Raji (cell line): Measurements from ENCODE around the gene PDCD1.

Source experiments
- POLR2A ChIP-seq: IDR thresholded peaks from 2 replicates; pipeline ENCODE4 v1.6.1; 2011; ENCODE audit warnings: low read depth, low read length, control low read depth; ENCODE audit not compliant: insufficient read depth

PDCD1 gene

GRCh38 chr2:241810307-241811200, 48.1 kb downstream of the PDCD1 start:
- no peak for TF ChIP-seq POLR2A

GRCh38 chr2:241809383-241810306, 49.0 kb downstream of the PDCD1 start:
- no peak for TF ChIP-seq POLR2A

- TF ChIP-seq POLR2A: no peak
Observed at GRCh38 chr2:241808721-241809382, 49.8 kb downstream of the PDCD1 start, which contains the start of gene NEU4. Gene NEU4, plus strand, starts transcription at chr2:241809193. Its CDS starts 5,292 bp downstream, at chr2:241814485.

GRCh38 chr2:241808051-241808720, 50.5 kb downstream of the PDCD1 start:
- no peak for TF ChIP-seq POLR2A

- TF ChIP-seq POLR2A: no peak
Observed at GRCh38 chr2:241804326-241805229, 54.1 kb downstream of the PDCD1 start.

- no peak for TF ChIP-seq POLR2A
Observed at GRCh38 chr2:241803387-241804325, 55.0 kb downstream of the PDCD1 start.

GRCh38 chr2:241802421-241803318, 56.0 kb downstream of the PDCD1 start:
- no peak for TF ChIP-seq POLR2A

GRCh38 chr2:241801611-241802420, 56.9 kb downstream of the PDCD1 start:
- TF ChIP-seq POLR2A: no peak
